IPS-18c (cell line): Measurements from ENCODE around the gene MBOAT1.

Source experiments
- H3K4me3 ChIP-seq: 2 replicates; pipeline ENCODE4 v1.7.0; 2013; ENCODE audit warnings: low read depth, mild to moderate bottlenecking, low read length, moderate library complexity; ENCODE audit not compliant: insufficient read depth
- H3K9me3 ChIP-seq: one replicate; pipeline ENCODE4 v1.6.1; 2013; ENCODE audit warnings: mild to moderate bottlenecking, low read length, moderate library complexity; ENCODE audit not compliant: control insufficient read depth, insufficient read depth

Gene MBOAT1

GRCh38 chr6:20135677-20136268 lies 76.5 kb downstream of the MBOAT1 start:
- H3K4me3 ChIP-seq: no peak overlapping the region
- H3K9me3 ChIP-seq: no peaks in the 10 kb centered on the region

- Histone ChIP-seq H3K4me3 (no peak overlapping the region), H3K9me3 (no peaks in the 10 kb centered on the region)
These were observed 77.7 kb downstream of the MBOAT1 start for GRCh38 chr6:20134613-20135012.

GRCh38 chr6:20129290-20130088 lies 82.8 kb downstream of the MBOAT1 start:
- Histone ChIP-seq H3K4me3 (no peak overlapping the region), H3K9me3 (no peaks in the 10 kb centered on the region)

GRCh38 chr6:20128018-20128417 lies 84.3 kb downstream of the MBOAT1 start:
- Histone ChIP-seq H3K4me3 (no peak overlapping the region), H3K9me3 (no peaks in the 10 kb centered on the region)

GRCh38 chr6:20126789-20127653 lies 85.2 kb downstream of the MBOAT1 start:
- no peaks in the 10 kb centered on the region for H3K9me3 ChIP-seq
- H3K4me3 ChIP-seq: no peak overlapping the region

DNA sequence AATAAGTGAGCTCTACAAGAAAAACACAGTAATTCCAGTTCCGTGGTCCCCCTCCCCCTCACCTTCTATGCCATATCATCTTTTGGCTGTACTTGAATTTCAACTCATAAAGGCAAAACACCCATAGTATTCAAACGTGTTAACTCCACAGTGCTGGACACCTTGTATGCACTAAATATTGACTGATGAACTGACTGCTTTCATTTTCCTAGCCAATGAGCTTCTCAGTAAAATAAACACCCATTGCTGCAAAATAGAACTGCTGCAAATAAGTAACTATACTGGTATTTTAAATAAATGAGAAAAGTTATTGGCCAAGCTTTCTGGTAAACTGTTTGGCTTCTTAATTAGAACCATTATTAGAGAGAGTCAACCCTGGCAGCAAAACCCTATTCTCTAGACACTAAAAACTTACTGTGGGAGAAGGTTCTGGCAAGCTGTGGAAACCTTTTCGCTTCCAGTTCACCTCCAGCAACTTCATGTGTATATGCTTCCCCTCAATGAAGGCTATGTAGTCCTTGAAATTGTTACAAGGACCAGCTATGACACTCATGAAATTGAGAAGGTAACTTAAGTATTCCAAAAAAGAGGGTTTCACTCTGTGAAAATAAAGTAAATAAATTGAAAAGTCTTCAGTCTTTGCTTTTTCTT lies 86.0 kb downstream of the MBOAT1 start:
- Histone ChIP-seq H3K9me3 (no peaks in the 10 kb centered on the region), H3K4me3 (no peak overlapping the region)

DNA sequence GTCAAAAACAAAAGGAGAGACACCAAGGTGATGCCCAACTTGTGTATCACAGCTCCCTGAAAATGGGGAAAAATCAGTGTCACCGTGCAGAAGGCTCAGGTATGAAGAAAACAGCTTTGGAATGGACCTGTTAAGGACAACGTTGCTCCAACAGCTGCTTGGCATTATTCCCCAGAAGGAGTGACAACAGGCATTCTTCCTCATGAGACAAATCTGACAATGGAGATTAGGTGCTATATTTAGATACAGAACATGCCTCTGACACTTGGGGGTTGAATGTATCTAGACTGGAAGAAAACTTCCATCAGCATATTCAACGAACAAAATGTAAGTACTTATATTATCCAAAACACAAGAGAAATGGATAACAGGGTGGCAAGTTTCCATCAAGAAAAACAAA lies 87.7 kb downstream of the MBOAT1 start:
- Histone ChIP-seq H3K4me3 (no peak overlapping the region), H3K9me3 (no peaks in the 10 kb centered on the region)

GRCh38 chr6:20119485-20119884 lies 92.8 kb downstream of the MBOAT1 start:
- H3K4me3 ChIP-seq: no peak overlapping the region
- H3K9me3 ChIP-seq: no peaks in the 10 kb centered on the region

GRCh38 chr6:20118892-20119291 lies 93.4 kb downstream of the MBOAT1 start:
- no peaks in the 10 kb centered on the region for H3K9me3 ChIP-seq

GRCh38 chr6:20117474-20117873 lies 94.8 kb downstream of the MBOAT1 start:
- Histone ChIP-seq H3K9me3 (no peaks in the 10 kb centered on the region), H3K4me3 (no peak overlapping the region)

More at GRCh38 chr6:20118892-20119291, 93.4 kb downstream of the MBOAT1 start:
- no peak overlapping the region for H3K4me3 ChIP-seq

- Histone ChIP-seq H3K4me3 (no peak overlapping the region), H3K9me3 (no peaks in the 10 kb centered on the region)
These were observed 95.5 kb downstream of the MBOAT1 start for GRCh38 chr6:20116792-20117191.

- no peaks in the 10 kb centered on the region for H3K9me3 ChIP-seq
- H3K4me3 ChIP-seq: no peak overlapping the region
These were observed 96.9 kb downstream of the MBOAT1 start for GRCh38 chr6:20115246-20115980.

- H3K9me3 ChIP-seq: no peaks in the 10 kb centered on the region
These were observed 98.5 kb downstream of the MBOAT1 start for GRCh38 chr6:20113649-20114224.

DNA sequence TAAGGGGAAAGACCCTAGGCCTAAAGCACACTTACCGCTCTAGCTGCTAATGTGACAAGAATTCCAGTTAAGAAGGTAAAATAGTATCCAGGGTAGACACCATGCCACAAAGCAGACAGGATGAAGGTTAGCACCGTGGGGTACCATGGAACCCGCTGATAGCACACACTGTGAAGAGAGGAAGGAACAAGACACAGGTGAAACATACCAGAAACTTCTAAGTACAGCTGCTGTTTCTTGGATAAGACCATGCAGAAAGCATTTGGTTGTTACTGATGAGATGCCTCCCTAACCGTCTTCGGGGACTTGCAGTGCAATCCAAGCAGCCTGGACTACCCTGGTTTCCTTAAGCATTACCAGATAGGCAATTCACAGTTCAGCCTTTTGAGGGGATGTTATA lies 99.4 kb downstream of the MBOAT1 start:
- H3K4me3 ChIP-seq: no peak overlapping the region

More at GRCh38 chr6:20113649-20114224, 98.5 kb downstream of the MBOAT1 start:
- no peak overlapping the region for H3K4me3 ChIP-seq

DNA sequence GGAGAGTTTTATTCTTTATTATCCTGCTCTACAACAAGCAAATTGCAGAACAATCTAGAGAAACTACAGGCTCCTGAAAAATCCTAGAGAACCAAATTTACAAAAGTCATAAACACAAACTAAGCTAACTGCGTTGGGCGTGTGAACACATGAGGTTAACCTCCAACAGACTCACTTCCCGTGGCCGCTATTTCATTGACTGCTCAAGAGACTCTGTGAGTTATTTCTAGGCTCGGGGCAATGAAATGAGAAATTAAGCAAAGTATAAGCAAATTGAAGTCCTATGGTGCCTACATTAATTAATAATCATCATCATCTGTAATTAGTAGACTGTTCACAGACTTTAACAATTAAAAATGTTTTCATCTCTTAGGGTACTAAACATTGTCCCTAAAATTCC lies 100.0 kb downstream of the MBOAT1 start:
- Histone ChIP-seq H3K9me3 (no peaks in the 10 kb centered on the region), H3K4me3 (no peak overlapping the region)

More for the DNA sequence above, 99.4 kb downstream of the MBOAT1 start:
- no peaks in the 10 kb centered on the region for H3K9me3 ChIP-seq

DNA sequence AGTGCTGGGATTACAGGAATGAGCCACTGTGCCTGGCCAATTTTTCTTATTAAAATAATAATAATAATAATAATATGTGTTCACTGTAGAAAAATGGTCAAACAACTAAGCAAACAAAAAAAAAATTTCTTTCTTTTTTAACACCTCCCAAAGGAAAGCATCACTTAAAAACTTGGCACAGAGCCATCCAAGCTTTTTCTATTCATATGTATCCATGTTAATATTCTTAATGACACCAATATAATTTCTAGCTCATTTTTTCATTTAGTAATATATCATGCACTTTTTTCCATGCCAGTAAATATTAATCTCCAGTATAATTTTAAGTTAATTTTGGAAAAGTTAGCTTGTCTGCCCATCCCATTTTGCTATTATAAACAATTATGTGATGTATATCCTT lies 101.8 kb downstream of the MBOAT1 start:
- no peak overlapping the region for H3K4me3 ChIP-seq
- H3K9me3 ChIP-seq: no peaks in the 10 kb centered on the region
